Measurements from ENCODE around the gene TMEM145. TPM values are rescaled to one million over a fixed set of nuclear protein-coding genes. Genes with fewer than 3 reads are reported as not detected.
A peak's percentile ranks its signal among the peaks of the same experiment; 100 is the strongest.

Gene TMEM145
- total RNA-seq, 1 donor from 2014 or later = not detected

- H3K27ac Mint-ChIP-seq = no peak overlapping the region
- POLR2A ChIA-PET = interaction anchor here (0.6 to 1.2 kb wide), 3 partner anchors 10 to 164 kb away, joined by 3 to 8 read pairs (median 4); partner anchors contain the start of gene POU2F2
- ATAC-seq (ENCODE audit: low read depth) = peak; percentile 98
These were observed 17.1 kb upstream of the TMEM145 start for GRCh38 chr19:42295831-42296525.

GRCh38 chr19:42297039-42297438 is 16.1 kb upstream of the TMEM145 start:
- Mint-ChIP-seq H3K36me3 (ENCODE audit: low read depth) (peaks cover 31% of the 10 kb centered on the region), H3K9me3 (no peaks in the 10 kb centered on the region), H3K27ac (peak overlapping the region; percentile 59), H3K4me3 (no peak overlapping the region), H3K27me3 (no peaks in the 10 kb centered on the region), H3K4me1 (peaks cover 16% of the 10 kb centered on the region)
- intact Hi-C loops (cut with micrococcal nuclease) = no loop called here
- TF ChIP-seq CTCF (IDR thresholded peaks at IDR 0.05) = no peak
- ChIA-PET POLR2A (interaction anchor here (1.1 to 1.2 kb wide), 2 partner anchors 12 to 164 kb away, joined by 3 to 4 read pairs; no protein-coding TSS in a partner anchor), CTCF (interaction anchor here (0.9 to 3.6 kb wide), 6 partner anchors 12 to 164 kb away, joined by 3 to 26 read pairs (median 5); partner anchors contain the start of gene POU2F2)
- DNase-seq = no peak
- ATAC-seq (ENCODE audit: low read depth) = no peak

More at GRCh38 chr19:42295831-42296525, 17.1 kb upstream of the TMEM145 start:
- DNase-seq = peak; percentile 92
- Mint-ChIP-seq H3K36me3 (ENCODE audit: low read depth) (peaks cover 42% of the 10 kb centered on the region), H3K4me1 (peaks cover 7% of the 10 kb centered on the region), H3K9me3 (no peaks in the 10 kb centered on the region), H3K27me3 (no peaks in the 10 kb centered on the region), H3K4me3 (no peak overlapping the region)
- CTCF ChIA-PET = interaction anchor here (0.7 to 3.6 kb wide), 7 partner anchors 11 to 214 kb away, joined by 3 to 26 read pairs (median 3); partner anchors contain the start of gene POU2F2
- intact Hi-C loops (cut with micrococcal nuclease) = loop anchor here (1.0 kb wide), 6 partner anchors 13 to 215 kb away; no protein-coding TSS in a partner anchor
- TF ChIP-seq CTCF (IDR thresholded peaks at IDR 0.05) = peak; percentile 90

GRCh38 chr19:42301646-42302203 is 11.4 kb upstream of the TMEM145 start, which contains the start of gene PRR19:
TSS of gene PRR19 (plus strand) at chr19:42302132. CDS start at chr19:42309585, 7,453 bp downstream.
- intact Hi-C loops (cut with micrococcal nuclease) = loop anchor here (1.0 kb wide), 5 partner anchors 18 to 59 kb away; partner anchors contain the start of genes ERF, GSK3A and MEGF8
- peak within 1 kb of the TSS; percentile 81 for H3K27ac Mint-ChIP-seq
- no peak for TF ChIP-seq CTCF (IDR thresholded peaks at IDR 0.05)
- CTCF ChIA-PET = no interaction called here
- peaks cover 4% of the 10 kb centered on the region for H3K36me3 Mint-ChIP-seq (ENCODE audit: low read depth)
- ATAC-seq (ENCODE audit: low read depth) = no peak
- no peaks in the 10 kb centered on the region for H3K9me3 Mint-ChIP-seq
- H3K27me3 Mint-ChIP-seq = no peaks in the 10 kb centered on the region
- H3K4me3 Mint-ChIP-seq = peak within 1 kb of the TSS; percentile 84
- H3K4me1 Mint-ChIP-seq = peaks cover 25% of the 10 kb centered on the region
- no peak for DNase-seq
- POLR2A ChIA-PET = interaction anchor here (0.5 to 1.7 kb wide), 11 partner anchors 14 to 442 kb away, joined by 3 to 11 read pairs (median 5); partner anchors contain the start of gene RPS19

GRCh38 chr19:42303101-42303464 is 10.0 kb upstream of the TMEM145 start:
- H3K36me3 Mint-ChIP-seq (ENCODE audit: low read depth) = peaks cover 2% of the 10 kb centered on the region
- intact Hi-C loops (cut with micrococcal nuclease) = no loop called here
- ATAC-seq (ENCODE audit: low read depth) = no peak

More at GRCh38 chr19:42303101-42303464, 10.0 kb upstream of the TMEM145 start:
- Mint-ChIP-seq H3K9me3 (no peaks in the 10 kb centered on the region), H3K4me3 (peak overlapping the region; percentile 84), H3K4me1 (peaks cover 25% of the 10 kb centered on the region), H3K27ac (peak overlapping the region; percentile 81), H3K27me3 (no peaks in the 10 kb centered on the region)
- DNase-seq = no peak
- ChIA-PET CTCF (interaction anchor here (1.0 kb wide), 1 partner anchor 20 kb away, joined by 3 read pairs; no protein-coding TSS in a partner anchor), POLR2A (interaction anchor here (0.5 to 1.7 kb wide), 13 partner anchors 17 to 443 kb away, joined by 3 to 9 read pairs (median 4); partner anchors contain the start of gene RPS19)
- no peak for TF ChIP-seq CTCF (IDR thresholded peaks at IDR 0.05)
